ENCODE results near the gene OPCML.

GRCh38 chr11:133049244-133050019 lies 482.9 kb downstream of the OPCML start:
- TF ChIP-seq EZH2phosphoT487 (IDR thresholded peaks at IDR 0.05; ENCODE audit: borderline replicate concordance, low read length) (no peak), CTCF (conservative IDR thresholded peaks at IDR 0.05; ENCODE audit: low read depth, low read length) (no peak), EZH2 (IDR thresholded peaks at IDR 0.05; ENCODE audit: low read length, unreplicated experiment) (no peak)

Data from PC-3 (cell line).